HepG2 (cell line): ENCODE measurements around the gene OBP2A. TPM values are rescaled to one million over a fixed set of nuclear protein-coding genes. Genes with fewer than 3 reads are reported as not detected.
A peak's percentile ranks its signal among the peaks of the same experiment; 100 is the strongest.

Source experiments
- ATAC-seq: fragments of 200-7000 bp; cut with Tn5 transposase; 3 replicates; pipeline ENCODE4 v1.9.1; 2020; ENCODE audit warnings: mild to moderate bottlenecking, moderate library complexity
- BruUV-seq: library from RNA; stranded (reverse); fragments of 400-500 nt; replicated peaks from 2 replicates; lab custom pipeline; 2021; lab: Mats Ljungman, UMichigan
- CTCF ChIA-PET: fragments of 300-600 bp; formaldehyde crosslinking; extraction: SDS; loops from one replicate; lab custom pipeline; 2021; ENCODE audit warnings: low total read pairs, inconsistent platforms, low intra/inter-chr PET ratio; lab: Yijun Ruan, JAX
- POLR2A ChIA-PET: fragments of 350-600 bp; sonication (Branson Sonifier 250); formaldehyde crosslinking; loops from one replicate; lab custom pipeline; 2020; ENCODE audit warnings: antibody characterized with exemption, inconsistent platforms; lab: Yijun Ruan, JAX
- DNase-seq: peaks from one replicate; pipeline ENCODE4 v3.0.0-alpha.2; 2015; ENCODE audit warnings: low spot score
- FAIRE-seq: peaks from 3 replicates; lab custom pipeline; 2011; peaks lifted over from hg19 to GRCh38; lab: Jason Lieb, UNC
- H2AFZ ChIP-seq: one replicate; pipeline ENCODE4 v1.6.1; 2011; ENCODE audit warnings: low read length, inconsistent platforms
- H3K27ac ChIP-seq: fragments of 300-600 bp; 3 replicates; pipeline ENCODE4 v1.8.0; 2011; ENCODE audit warnings: mixed run types, mild to moderate bottlenecking, mixed read lengths, low read length, inconsistent platforms; ENCODE audit not compliant: insufficient read depth; ENCODE audit errors: extremely low read length
- H3K27me3 ChIP-seq, 2 experiments: fragments of 200-600 bp in 1 of 2; 2 replicates in 1 of 2; 3 replicates in 1 of 2; pipeline versions ENCODE4 v1.6.0 to v1.8.0; 2011; ENCODE audit warnings: low read length in 2 of 2, mild to moderate bottlenecking in 2 of 2, moderate library complexity in 2 of 2, inconsistent platforms in 1 of 2; ENCODE audit not compliant: insufficient read depth in 2 of 2, control insufficient read depth in 1 of 2
- H3K36me3 ChIP-seq, 2 experiments: fragments of 200-600 bp in 1 of 2; replicated peaks in 1 of 2; 2 replicates in 1 of 2; 3 replicates in 1 of 2; pipeline versions ENCODE4 v1.5.1 to v1.8.0; 2011; ENCODE audit warnings: low read length in 2 of 2, inconsistent platforms in 1 of 2; ENCODE audit not compliant: insufficient read depth in 2 of 2, control insufficient read depth in 1 of 2
- H3K4me1 ChIP-seq: 2 replicates; pipeline ENCODE4 v1.5.1; 2012; ENCODE audit warnings: low read length, inconsistent platforms; ENCODE audit not compliant: insufficient read depth
- H3K4me2 ChIP-seq: 2 replicates; pipeline ENCODE4 v1.6.0; 2011; ENCODE audit warnings: low read depth, low read length, inconsistent platforms
- H3K4me3 ChIP-seq, 3 experiments: fragments of 200-600 bp in 1 of 3; sonication (generic), shearing (Covaris generic) in 1 of 3; replicated peaks in 1 of 3; 2 replicates each; pipeline ENCODE4 v1.5.1; 2011 to 2016; ENCODE audit warnings: low read length in 3 of 3, inconsistent platforms in 2 of 3, low read depth in 2 of 3, mild to moderate bottlenecking in 2 of 3, control low read depth in 1 of 3, mixed read lengths in 1 of 3; ENCODE audit not compliant: insufficient read depth in 1 of 3
- H3K79me2 ChIP-seq: one replicate; pipeline ENCODE4 v1.6.1; 2011; ENCODE audit warnings: low read length, inconsistent platforms; ENCODE audit not compliant: insufficient read depth
- H3K9ac ChIP-seq: 2 replicates; pipeline ENCODE4 v1.6.0; 2011; ENCODE audit warnings: mild to moderate bottlenecking, low read depth, low read length, inconsistent platforms; ENCODE audit not compliant: insufficient read depth
- H3K9me3 ChIP-seq: 2 replicates; pipeline ENCODE4 v1.5.1; 2012; ENCODE audit warnings: mild to moderate bottlenecking, low read length
- H4K20me1 ChIP-seq: 2 replicates; pipeline ENCODE4 v1.6.0; 2011; ENCODE audit warnings: inconsistent platforms, mild to moderate bottlenecking, low read length, moderate library complexity; ENCODE audit not compliant: insufficient read depth
- CREM ChIP-seq, 2 experiments: sonication (generic) in 1 of 2; formaldehyde crosslinking in 1 of 2; IDR thresholded peaks; 2 replicates each; pipeline versions ENCODE4 v1.4.0 to v1.6.1; 2016 to 2020; ENCODE audit warnings: antibody characterized with exemption in 1 of 2, mild to moderate bottlenecking in 1 of 2, missing genetic modification reagents in 1 of 2
- EP300 ChIP-seq, 3 experiments: sonication (generic) in 1 of 3; formaldehyde crosslinking in 1 of 3; IDR thresholded peaks; 2 replicates each; pipeline versions ENCODE4 v1.5.1 to v1.6.1; 2011 to 2020; ENCODE audit warnings: low read depth in 2 of 3, low read length in 2 of 3, borderline replicate concordance in 1 of 3, improper control_type of control experiment in 1 of 3, mild to moderate bottlenecking in 1 of 3, missing genetic modification reagents in 1 of 3, moderate library complexity in 1 of 3
- FOXA3 ChIP-seq: IDR thresholded peaks from 2 replicates; pipeline ENCODE4 v1.6.1; 2016; ENCODE audit warnings: missing genetic modification reagents, missing compliant biosample characterization
- NAIF1 ChIP-seq: sonication (generic); formaldehyde crosslinking; IDR thresholded peaks from 2 replicates; pipeline ENCODE4 v1.5.0; 2020; ENCODE audit warnings: mild to moderate bottlenecking, missing genetic modification reagents, borderline replicate concordance
- ONECUT2 ChIP-seq: sonication (generic); formaldehyde crosslinking; IDR thresholded peaks from 2 replicates; pipeline ENCODE4 v1.4.0; 2020; ENCODE audit warnings: missing genetic modification reagents
- ZBTB21 ChIP-seq: sonication (generic); formaldehyde crosslinking; IDR thresholded peaks from 2 replicates; pipeline ENCODE4 v1.4.0; 2020; ENCODE audit warnings: missing genetic modification reagents
- ZNF142 ChIP-seq: sonication (generic); formaldehyde crosslinking; IDR thresholded peaks from 2 replicates; pipeline ENCODE4 v1.4.0; 2020; ENCODE audit warnings: missing genetic modification reagents
- ZNF704 ChIP-seq: sonication (generic); formaldehyde crosslinking; IDR thresholded peaks from 2 replicates; pipeline ENCODE4 v1.8.1; 2023; ENCODE audit warnings: mild to moderate bottlenecking, inconsistent platforms, moderate library complexity, missing genetic modification reagents, borderline replicate concordance
- ZNF713 ChIP-seq: sonication (generic); formaldehyde crosslinking; IDR thresholded peaks from 2 replicates; pipeline ENCODE4 v1.4.0; 2020; ENCODE audit warnings: mild to moderate bottlenecking, missing genetic modification reagents
- WGBS: methylation state at CpG from one replicate; pipeline ENCODE4 v1.1.6; 2017; ENCODE audit warnings: low lambda C conversion rate; 5-methylcytosine and 5-hydroxymethylcytosine counted together
- in situ Hi-C: cut with HindIII; loops from 2 replicates; pipeline ENCODE4 v1.10.0; 2017; ENCODE audit warnings: low pct_unique_long_range_greater_than_20kb; ENCODE audit not compliant: extremely low pct_ligation_motif_present
- intact Hi-C: fragments of 100-400 bp; cut with micrococcal nuclease; formaldehyde crosslinking; loops from one replicate; pipeline ENCODE4 v1.10.0; 2022; ENCODE audit not compliant: unreplicated experiment
- polyA plus RNA-seq, 8 experiments: library from polyadenylated mRNA; depleted of rRNA in 3 of 8; stranded (reverse) in 7 of 8; unstranded in 1 of 8; fragments of >200 nt; fragmentation: Illumina TruSeq in 4 of 8; extraction: Trizol in 4 of 8; gene quantifications; 2 replicates each; pipeline versions ENCODE4 v1.2.1 to v1.2.3, GENCODE V29; 2011 to 2016; ENCODE audit warnings: low read depth in 4 of 8, missing spikeins in 1 of 8, mixed read lengths in 1 of 8; ENCODE audit not compliant: insufficient read depth in 1 of 8
- total RNA-seq, 5 experiments: library from RNA; depleted of rRNA; stranded (reverse); fragments of >200 nt; fragmentation: Illumina TruSeq; extraction: Trizol; gene quantifications; 2 replicates each; pipeline ENCODE4 v1.2.3, GENCODE V29; 2016; ENCODE audit warnings: low read depth in 1 of 5
- TF ChIP-seq, protein P1 (sequence below), 2 experiments: fragments of 450-650 bp in 1 of 2; sonication (generic) in 1 of 2; formaldehyde crosslinking; IDR thresholded peaks; 2 replicates each; pipeline versions ENCODE4 v1.5.0 to v1.8.0; 2020 to 2022; ENCODE audit warnings: mild to moderate bottlenecking in 1 of 2, missing genetic modification reagents in 1 of 2
- TF ChIP-seq, protein P2 (sequence below): sonication (generic); formaldehyde crosslinking; IDR thresholded peaks from 2 replicates; pipeline ENCODE4 v1.4.0; 2020; ENCODE audit warnings: missing genetic modification reagents, low read depth, mild to moderate bottlenecking, borderline replicate concordance
- TF ChIP-seq, protein P3 (sequence below): sonication (generic); formaldehyde crosslinking; IDR thresholded peaks from 2 replicates; pipeline ENCODE4 v1.5.0; 2020; ENCODE audit warnings: mild to moderate bottlenecking, missing genetic modification reagents, moderate library complexity

OBP2A gene
- total and polyA plus RNA-seq, 2 of the 13 experiments (the other 11 are each of a cell fraction or from before 2014, with no cell fraction given) = 0.32 TPM; not detected in 1

DNA sequence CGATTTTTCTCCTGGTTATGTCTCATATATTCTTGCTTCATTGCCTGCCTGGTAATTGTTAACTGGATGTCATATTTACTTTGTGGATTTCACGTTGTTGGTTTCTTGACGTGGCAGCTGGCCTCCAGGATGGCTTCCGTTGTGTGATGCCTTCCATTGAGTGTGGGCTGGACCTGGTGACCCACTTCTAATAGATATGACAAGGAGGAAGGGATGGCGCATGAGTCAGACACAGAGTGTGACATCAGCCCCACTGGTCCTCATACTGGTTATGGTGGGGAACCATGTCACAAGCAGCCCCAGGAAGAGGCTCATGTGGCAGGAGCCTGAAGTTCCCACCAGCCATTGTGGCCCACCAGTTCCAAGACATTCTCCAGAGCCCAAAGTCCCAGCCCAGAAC is 9.3 kb downstream of the OBP2A start:
- FAIRE-seq (no peak), ATAC-seq (no peak; the same call in 2 of the 3 replicates), DNase-seq (peak; percentile 33)
- WGBS = 8% methylated on average over 5 of the region's 5 CpGs
- Histone ChIP-seq H3K4me1 (peaks cover 19% of the 10 kb centered on the region), H3K9me3 (no peaks in the 10 kb centered on the region), H3K4me3 (no peak overlapping the region), H3K36me3 (no peaks in the 10 kb centered on the region), H3K27ac (no peak overlapping the region), H3K9ac (no peak overlapping the region), H2AFZ (no peak overlapping the region), H3K4me2 (peak overlapping the region; percentile 27; the same call in 1 of the 2 replicates), H3K27me3 (peaks cover 12 to 40% of the 10 kb centered on the region in 2 experiments; a peak in 3 of 5 replicates), H4K20me1 (no peaks in the 10 kb centered on the region), H3K79me2 (no peaks in the 10 kb centered on the region)
- intact Hi-C loops = no loop called here
- in situ Hi-C loops = no loop called here
- CTCF ChIA-PET = no interaction called here
- no TSS peak for BruUV-seq
- POLR2A ChIA-PET = no interaction called here
- TF ChIP-seq EP300 (IDR thresholded peaks at IDR 0.05; ENCODE audit: low read depth in 2 of 2, low read length in 2 of 2) (peak in 1 of 2 experiments; percentile 13; a peak in 1 of 4 replicates), EP300 (CRISPR knock-in tag; IDR thresholded peaks at IDR 0.05; ENCODE audit: borderline replicate concordance) (no peak), ZNF713 (CRISPR knock-in tag) (no peak), ONECUT2 (CRISPR knock-in tag) (no peak), ZNF704 (CRISPR knock-in tag) (no peak), NAIF1 (CRISPR knock-in tag) (no peak), ZBTB21 (CRISPR knock-in tag) (peak; percentile 84), CREM (IDR thresholded peaks at IDR 0.05) (no peak), CREM (CRISPR knock-in tag; IDR thresholded peaks at IDR 0.05) (no peak), FOXA3 (CRISPR knock-in tag) (peak; percentile 23; the same call in 1 of the 2 replicates), ZNF142 (no peak)
- TF ChIP-seq, protein P1, sequence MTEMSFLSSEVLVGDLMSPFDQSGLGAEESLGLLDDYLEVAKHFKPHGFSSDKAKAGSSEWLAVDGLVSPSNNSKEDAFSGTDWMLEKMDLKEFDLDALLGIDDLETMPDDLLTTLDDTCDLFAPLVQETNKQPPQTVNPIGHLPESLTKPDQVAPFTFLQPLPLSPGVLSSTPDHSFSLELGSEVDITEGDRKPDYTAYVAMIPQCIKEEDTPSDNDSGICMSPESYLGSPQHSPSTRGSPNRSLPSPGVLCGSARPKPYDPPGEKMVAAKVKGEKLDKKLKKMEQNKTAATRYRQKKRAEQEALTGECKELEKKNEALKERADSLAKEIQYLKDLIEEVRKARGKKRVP (CRISPR knock-in tag; IDR thresholded peaks at IDR 0.05) = peak in 1 of 2 experiments; percentile 42; a peak in 1 of 4 replicates
- TF ChIP-seq, protein P2, sequence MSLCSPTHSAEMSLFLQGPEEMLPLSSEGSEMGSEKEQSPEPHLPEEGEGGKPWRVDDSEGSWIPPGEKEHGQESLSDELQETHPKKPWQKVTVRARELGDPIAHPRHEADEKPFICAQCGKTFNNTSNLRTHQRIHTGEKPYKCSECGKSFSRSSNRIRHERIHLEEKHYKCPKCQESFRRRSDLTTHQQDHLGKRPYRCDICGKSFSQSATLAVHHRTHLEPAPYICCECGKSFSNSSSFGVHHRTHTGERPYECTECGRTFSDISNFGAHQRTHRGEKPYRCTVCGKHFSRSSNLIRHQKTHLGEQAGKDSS (CRISPR knock-in tag) = no peak
- TF ChIP-seq, protein P3, sequence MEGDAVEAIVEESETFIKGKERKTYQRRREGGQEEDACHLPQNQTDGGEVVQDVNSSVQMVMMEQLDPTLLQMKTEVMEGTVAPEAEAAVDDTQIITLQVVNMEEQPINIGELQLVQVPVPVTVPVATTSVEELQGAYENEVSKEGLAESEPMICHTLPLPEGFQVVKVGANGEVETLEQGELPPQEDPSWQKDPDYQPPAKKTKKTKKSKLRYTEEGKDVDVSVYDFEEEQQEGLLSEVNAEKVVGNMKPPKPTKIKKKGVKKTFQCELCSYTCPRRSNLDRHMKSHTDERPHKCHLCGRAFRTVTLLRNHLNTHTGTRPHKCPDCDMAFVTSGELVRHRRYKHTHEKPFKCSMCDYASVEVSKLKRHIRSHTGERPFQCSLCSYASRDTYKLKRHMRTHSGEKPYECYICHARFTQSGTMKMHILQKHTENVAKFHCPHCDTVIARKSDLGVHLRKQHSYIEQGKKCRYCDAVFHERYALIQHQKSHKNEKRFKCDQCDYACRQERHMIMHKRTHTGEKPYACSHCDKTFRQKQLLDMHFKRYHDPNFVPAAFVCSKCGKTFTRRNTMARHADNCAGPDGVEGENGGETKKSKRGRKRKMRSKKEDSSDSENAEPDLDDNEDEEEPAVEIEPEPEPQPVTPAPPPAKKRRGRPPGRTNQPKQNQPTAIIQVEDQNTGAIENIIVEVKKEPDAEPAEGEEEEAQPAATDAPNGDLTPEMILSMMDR (CRISPR knock-in tag) = no peak
